K562 (cell line): Measurements from ENCODE around the gene PBX2. TPM values are rescaled to one million over a fixed set of nuclear protein-coding genes. Genes with fewer than 3 reads are reported as not detected.

Source experiments
- ATF2 ChIP-seq: sonication (generic); formaldehyde crosslinking; IDR thresholded peaks from 2 replicates; pipeline ENCODE4 v1.8.1; 2022; ENCODE audit warnings: missing genetic modification reagents
- CBX2 ChIP-seq: fragments of 200-600 bp; sonication (generic); IDR thresholded peaks from one replicate; pipeline ENCODE4 v1.6.1; 2012; ENCODE audit warnings: mild to moderate bottlenecking, low read length, inconsistent platforms; ENCODE audit not compliant: insufficient read depth, poor library complexity, severe bottlenecking
- GATA2 ChIP-seq: sonication (generic); formaldehyde crosslinking; IDR thresholded peaks from 2 replicates; pipeline ENCODE4 v1.4.0; 2020; ENCODE audit warnings: mild to moderate bottlenecking, missing genetic modification reagents
- HDAC8 ChIP-seq: fragments of 450-650 bp; IDR thresholded peaks from 2 replicates; pipeline ENCODE4 v1.6.1; 2016; ENCODE audit warnings: mild to moderate bottlenecking, missing genetic modification characterization, moderate library complexity, missing compliant biosample characterization
- MAZ ChIP-seq, 2 experiments: fragments of 450-650 bp in 1 of 2; sonication (generic) in 1 of 2; formaldehyde crosslinking; IDR thresholded peaks in 1 of 2; conservative IDR thresholded peaks in 1 of 2; 2 replicates each; pipeline versions ENCODE4 v1.4.0 to v1.5.0; 2020; ENCODE audit warnings: mild to moderate bottlenecking in 1 of 2, missing genetic modification reagents in 1 of 2
- MGA ChIP-seq: fragments of 450-650 bp; IDR thresholded peaks from 2 replicates; pipeline ENCODE4 v1.6.1; 2016; ENCODE audit warnings: mild to moderate bottlenecking, moderate library complexity
- PCBP1 ChIP-seq: fragments of 200-400 bp; formaldehyde crosslinking; IDR thresholded peaks from 2 replicates; pipeline ENCODE4 v1.6.1; 2018; ENCODE audit warnings: mild to moderate bottlenecking, low read depth, low read length; ENCODE audit not compliant: poor library complexity, severe bottlenecking
- PRPF4 ChIP-seq: fragments of 200-400 bp; formaldehyde crosslinking; IDR thresholded peaks from one replicate; pipeline ENCODE4 v1.6.1; 2017; ENCODE audit warnings: low read length, low read depth, mild to moderate bottlenecking; ENCODE audit not compliant: insufficient read depth, poor library complexity, severe bottlenecking
- RB1 ChIP-seq: fragments of 450-650 bp; IDR thresholded peaks from 2 replicates; pipeline ENCODE4 v1.6.1; 2017; ENCODE audit warnings: low read depth, mild to moderate bottlenecking
- TGIF2 ChIP-seq: sonication (generic); formaldehyde crosslinking; IDR thresholded peaks from 2 replicates; pipeline ENCODE4 v1.8.1; 2022; ENCODE audit warnings: mild to moderate bottlenecking, missing genetic modification reagents, moderate library complexity
- XRCC4 ChIP-seq: IDR thresholded peaks from one replicate; pipeline ENCODE4 v1.6.1; 2011; ENCODE audit not compliant: insufficient read depth, insufficient read length; ENCODE audit errors: extremely low read depth
- ZBED1 ChIP-seq: IDR thresholded peaks from 2 replicates; pipeline ENCODE4 v1.6.1; 2014
- ZNF239 ChIP-seq: fragments of 250-450 bp; sonication (Bioruptor Pico); IDR thresholded peaks from 2 replicates; pipeline ENCODE4 v1.4.0; 2020; ENCODE audit warnings: mild to moderate bottlenecking
- polyA plus RNA-seq, 8 experiments: library from polyadenylated mRNA; depleted of rRNA in 4 of 8; stranded (reverse) in 5 of 8; unstranded in 3 of 8; fragments of >200 nt; fragmentation: Nextera tagmentation in 2 of 8; fragmentation: Illumina TruSeq in 1 of 8; extraction: Ambion mirVana in 2 of 8; extraction: Trizol in 1 of 8; gene quantifications; 2 replicates each; pipeline versions ENCODE4 v1.2.1 to v1.2.3, GENCODE V29; 2011 to 2014; ENCODE audit warnings: inconsistent platforms in 1 of 8, missing spikeins in 1 of 8
- total RNA-seq, 7 experiments: library from RNA; depleted of rRNA in 6 of 7; stranded (reverse); fragments of >200 nt in 6 of 7; fragmentation: Illumina TruSeq in 2 of 7; extraction: Trizol in 2 of 7; gene quantifications; 2 replicates each; pipeline versions ENCODE4 v1.2.1 to v1.2.3, GENCODE V29; 2011 to 2021; ENCODE audit warnings: low replicate concordance in 1 of 7

The PBX2 gene
- total and polyA plus RNA-seq, 9 of the 15 experiments (the other 6 are each of a cell fraction or from before 2014, with no cell fraction given), result 1.9 to 134 (median 62.5) TPM

GRCh38 chr6:32167761-32168262, 22.2 kb downstream of the PBX2 start (continued):
- TF ChIP-seq MGA (no peak; the same call in 1 of the 2 replicates), PRPF4 (no peak), GATA2 (CRISPR knock-in tag) (peak; percentile 93), RB1 (0 out of 2 replicates have a peak, but pooled peaks have one; percentile 68), ZBED1 (peak; percentile 76; the same call in 1 of the 2 replicates), ZNF239 (CRISPR knock-in tag) (peak; percentile 72), HDAC8 (tag) (no peak), CBX2 (no peak), MAZ (CRISPR knock-in tag; conservative IDR thresholded peaks at IDR 0.05 in 1 of 2, IDR thresholded peaks at IDR 0.05 in 1 of 2) (peak in 1 of 2 experiments; percentile 70; a peak in 3 of 4 replicates), PCBP1 (no peak), ATF2 (no peak), XRCC4 (no peak), TGIF2 (CRISPR knock-in tag) (no peak)
